H1 (cell line): Measurements from ENCODE around the gene CXCL14. TPM values are rescaled to one million over a fixed set of nuclear protein-coding genes. Genes with fewer than 3 reads are reported as not detected.

Source experiments
- ASH2L ChIP-seq: fragments of 200-600, 300-600 bp; sonication (generic); IDR thresholded peaks from one replicate; pipeline ENCODE4 v1.7.1; 2017; ENCODE audit warnings: low read length
- EP300 ChIP-seq, 2 experiments: IDR thresholded peaks; 1 replicate in 1 of 2; 2 replicates in 1 of 2; pipeline ENCODE4 v1.6.1; 2011 to 2012; ENCODE audit warnings: low read depth in 2 of 2, low read length in 2 of 2, mild to moderate bottlenecking in 2 of 2, borderline replicate concordance in 1 of 2, inconsistent platforms in 1 of 2, moderate library complexity in 1 of 2
- JUN ChIP-seq: IDR thresholded peaks from 2 replicates; pipeline ENCODE4 v1.6.1; 2011; ENCODE audit warnings: low read depth, mild to moderate bottlenecking, improper control_type of control experiment, low read length
- RBBP5 ChIP-seq: IDR thresholded peaks from 2 replicates; pipeline ENCODE4 v1.7.1; 2012; ENCODE audit warnings: low read depth, mild to moderate bottlenecking, inconsistent platforms, low read length, moderate library complexity, borderline replicate concordance
- ZNF274 ChIP-seq: IDR thresholded peaks from 2 replicates; pipeline ENCODE4 v1.7.0; 2012; ENCODE audit warnings: low read length, borderline replicate concordance; ENCODE audit errors: extremely low read depth
- polyA plus RNA-seq, 7 experiments: library from polyadenylated mRNA; depleted of rRNA in 3 of 7; stranded (reverse) in 5 of 7; unstranded in 2 of 7; fragments of >200 nt in 5 of 7; fragments of 200-250 nt in 2 of 7; gene quantifications; 1 replicate in 5 of 7; 2 replicates in 1 of 7; 4 replicates in 1 of 7; pipeline versions ENCODE4 v1.2.1 to v1.2.3, GENCODE V29; 2011 to 2013; ENCODE audit warnings: missing spikeins in 2 of 7, mixed read lengths in 2 of 7
- total RNA-seq: library from RNA; stranded (reverse); fragmentation: NEBNext Ultra II Directional; extraction: Animal tissue kit (Norgen Biotek cat#: 25700); gene quantifications from 2 replicates; pipeline ENCODE4 v1.2.1, GENCODE V29; 2021

CXCL14 gene
- total and polyA plus RNA-seq, 2 of the 8 experiments (the other 6 are each of a cell fraction or from before 2014, with no cell fraction given), result 1.5 to 1.8 TPM

- no peak for TF ChIP-seq RBBP5
- TF ChIP-seq ASH2L, result no peak
- TF ChIP-seq ZNF274, result no peak
- no peak for TF ChIP-seq EP300 (IDR thresholded peaks at IDR 0.05; ENCODE audit: borderline replicate concordance in 1 of 2, low read depth in 2 of 2, low read length in 2 of 2)
- no peak for TF ChIP-seq JUN
Measured at GRCh38 chr5:135599421-135600151, 20.8 kb upstream of the CXCL14 start (continued).
